Uterus (tissue), 4 donors: ENCODE results near the gene PDE6B. TPM values are rescaled to one million over a fixed set of nuclear protein-coding genes. Genes with fewer than 3 reads are reported as not detected.

Experiments
- DNase-seq, 2 donors: peaks; one replicate each; pipeline ENCODE4 v3.0.0-alpha.2; 2019 to 2020
- H3K27ac ChIP-seq, 2 donors: fragments of 200-600 bp; sonication (generic); 1 replicate in 1 of 2; 2 replicates in 1 of 2; pipeline ENCODE4 v1.5.1; 2016 to 2018
- H3K27me3 ChIP-seq, 2 donors: fragments of 200-600 bp; sonication (generic); one replicate each; pipeline ENCODE4 v1.5.1; 2018 to 2019; ENCODE audit warnings: control low read depth in 1 of 2
- H3K36me3 ChIP-seq, 2 donors: fragments of 200-600 bp; sonication (generic); one replicate each; pipeline ENCODE4 v1.5.1; 2019; ENCODE audit warnings: control low read depth in 1 of 2
- H3K4me1 ChIP-seq, 2 donors: fragments of 200-600 bp; sonication (generic); one replicate each; pipeline ENCODE4 v1.5.1; 2018 to 2019; ENCODE audit warnings: control low read depth in 1 of 2
- H3K4me3 ChIP-seq, 2 donors: fragments of 200-600 bp; sonication (generic); 1 replicate in 1 of 2; 2 replicates in 1 of 2; pipeline ENCODE4 v1.5.1; 2018 to 2019; ENCODE audit warnings: mild to moderate bottlenecking in 1 of 2
- H3K9me3 ChIP-seq, 2 donors: fragments of 200-600 bp; sonication (generic); one replicate each; pipeline ENCODE4 v1.5.1; 2019; ENCODE audit warnings: control low read depth in 1 of 2
- CTCF ChIP-seq, 4 experiments: fragments of 200-600 bp in 2 of 4; fragments of 450-650 bp in 2 of 4; sonication (generic) in 2 of 4; IDR thresholded peaks; one replicate each; pipeline ENCODE4 v1.5.1; 2016 to 2019; ENCODE audit warnings: antibody characterized with exemption in 4 of 4, mild to moderate bottlenecking in 2 of 4, moderate library complexity in 1 of 4
- POLR2A ChIP-seq, 2 donors: fragments of 450-650 bp; IDR thresholded peaks; one replicate each; pipeline ENCODE4 v1.6.1; 2016; ENCODE audit warnings: antibody characterized with exemption in 2 of 2, mild to moderate bottlenecking in 1 of 2, moderate library complexity in 1 of 2
- intact Hi-C: fragments of 100-400 bp; cut with DNase I; formaldehyde crosslinking; loops from one replicate; pipeline ENCODE4 v1.15.1; 2023; ENCODE audit warnings: low total_unique reads
- total RNA-seq, 4 donors: library from RNA; depleted of rRNA in 3 of 4; stranded (reverse); fragments of >200 nt in 3 of 4; gene quantifications; one replicate each; pipeline versions ENCODE4 v1.1.0 to v1.2.4, GENCODE V29; 2014 to 2023
- donor health status: DM: yes; HTN: yes; CAD: no.

The PDE6B gene
- total RNA-seq, 4 donors from 2014 or later: 0.26 to 16.2 (median 1.2) TPM; not detected in 1

- no peaks in the 10 kb centered on the region for H3K9me3 ChIP-seq
- intact Hi-C loops: no loop called here
- H3K4me3 ChIP-seq: no peak overlapping the region
- TF ChIP-seq CTCF (IDR thresholded peaks at IDR 0.05): no peak
- TF ChIP-seq POLR2A (IDR thresholded peaks at IDR 0.05): no peak
- no peak for DNase-seq
- H3K27me3 ChIP-seq: no peaks in the 10 kb centered on the region
- no peak overlapping the region for H3K27ac ChIP-seq
- H3K4me1 ChIP-seq: no peaks in the 10 kb centered on the region
- no peaks in the 10 kb centered on the region for H3K36me3 ChIP-seq
These were observed 32.4 kb upstream of the PDE6B start for GRCh38 chr4:592825-593520.

GRCh38 chr4:598925-599324, 26.4 kb upstream of the PDE6B start:
- Histone ChIP-seq H3K36me3 (no peaks in the 10 kb centered on the region), H3K4me3 (no peak overlapping the region), H3K4me1 (no peaks in the 10 kb centered on the region), H3K27me3 (no peaks in the 10 kb centered on the region), H3K9me3 (no peaks in the 10 kb centered on the region), H3K27ac (no peak overlapping the region)
- TF ChIP-seq POLR2A (IDR thresholded peaks at IDR 0.05) (no peak), CTCF (IDR thresholded peaks at IDR 0.05) (no peak)
- no peak for DNase-seq
- intact Hi-C loops: no loop called here

GRCh38 chr4:600166-600565, 25.2 kb upstream of the PDE6B start:
- Histone ChIP-seq H3K9me3 (no peaks in the 10 kb centered on the region), H3K4me1 (no peaks in the 10 kb centered on the region), H3K4me3 (no peak overlapping the region), H3K36me3 (no peaks in the 10 kb centered on the region), H3K27ac (no peak overlapping the region), H3K27me3 (no peaks in the 10 kb centered on the region)
- TF ChIP-seq POLR2A (IDR thresholded peaks at IDR 0.05): no peak
- TF ChIP-seq CTCF (IDR thresholded peaks at IDR 0.05): no peak
- intact Hi-C loops: no loop called here
- no peak for DNase-seq

GRCh38 chr4:600850-601515, 24.4 kb upstream of the PDE6B start:
- Histone ChIP-seq H3K27ac (no peak overlapping the region), H3K4me3 (no peak overlapping the region), H3K27me3 (no peaks in the 10 kb centered on the region), H3K9me3 (no peaks in the 10 kb centered on the region), H3K36me3 (no peaks in the 10 kb centered on the region), H3K4me1 (no peaks in the 10 kb centered on the region)
- intact Hi-C loops: no loop called here
- no peak for DNase-seq
- no peak for TF ChIP-seq POLR2A (IDR thresholded peaks at IDR 0.05)
- TF ChIP-seq CTCF (IDR thresholded peaks at IDR 0.05): no peak
